ENCODE measurements around the gene RNPEPL1.

RNPEPL1 gene

GRCh38 chr2:240557808-240558207, 10.5 kb upstream of the RNPEPL1 start, which contains the start of gene ANKMY1:
Gene ANKMY1, minus strand, starts transcription at chr2:240557988. Its CDS starts 653 bp downstream, at chr2:240557335.
- H3K27ac Mint-ChIP-seq, result no peak within 1 kb of the TSS
- no peaks in the 10 kb centered on the region for H3K9me3 Mint-ChIP-seq
- H3K4me1 Mint-ChIP-seq, result peaks cover 43% of the 10 kb centered on the region
- peak; percentile 88 for DNase-seq
- no peak for TF ChIP-seq CTCF (IDR thresholded peaks at IDR 0.05)
- H3K27me3 Mint-ChIP-seq (ENCODE audit: low read depth, poor library complexity), result peaks cover 3% of the 10 kb centered on the region
- peaks cover 15% of the 10 kb centered on the region for H3K36me3 Mint-ChIP-seq (ENCODE audit: low read depth)
- peak within 1 kb of the TSS; percentile 64 for H3K4me3 Mint-ChIP-seq

GRCh38 chr2:240558236-240558761, 10.0 kb upstream of the RNPEPL1 start:
- Mint-ChIP-seq H3K27ac (no peak overlapping the region), H3K4me3 (peak overlapping the region; percentile 64), H3K9me3 (no peaks in the 10 kb centered on the region), H3K36me3 (ENCODE audit: low read depth) (peaks cover 10% of the 10 kb centered on the region), H3K4me1 (peaks cover 38% of the 10 kb centered on the region), H3K27me3 (ENCODE audit: low read depth, poor library complexity) (peaks cover 3% of the 10 kb centered on the region)
- no peak for DNase-seq
- TF ChIP-seq CTCF (IDR thresholded peaks at IDR 0.05), result no peak

DNA sequence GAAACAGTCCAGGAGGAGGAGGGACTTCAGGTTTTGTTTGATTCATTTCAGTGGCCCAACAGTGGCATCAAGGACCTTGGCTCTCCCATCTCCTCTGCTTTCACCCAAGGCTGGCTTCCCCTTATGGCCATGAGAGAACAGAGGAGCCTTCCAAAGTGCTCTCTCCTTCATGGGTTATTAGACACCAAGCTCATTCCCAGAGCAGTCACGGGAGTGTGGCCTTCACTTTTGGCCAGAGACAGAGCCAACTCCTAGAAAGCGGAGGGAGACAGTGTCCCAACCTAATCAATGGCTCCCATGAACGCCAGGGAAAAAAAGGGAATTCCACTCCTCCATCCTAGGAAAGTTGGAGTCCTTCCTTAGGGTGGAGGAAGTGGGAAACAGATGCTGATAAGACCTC, 9.0 kb upstream of the RNPEPL1 start:
- H3K36me3 Mint-ChIP-seq (ENCODE audit: low read depth), result peaks cover 13% of the 10 kb centered on the region
- peaks cover 35% of the 10 kb centered on the region for H3K4me1 Mint-ChIP-seq
- H3K9me3 Mint-ChIP-seq, result no peaks in the 10 kb centered on the region
- peaks cover 3% of the 10 kb centered on the region for H3K27me3 Mint-ChIP-seq (ENCODE audit: low read depth, poor library complexity)
- DNase-seq, result no peak
- TF ChIP-seq CTCF (IDR thresholded peaks at IDR 0.05), result no peak
- H3K4me3 Mint-ChIP-seq, result peak overlapping the region; percentile 80
- H3K27ac Mint-ChIP-seq, result no peak overlapping the region

DNA sequence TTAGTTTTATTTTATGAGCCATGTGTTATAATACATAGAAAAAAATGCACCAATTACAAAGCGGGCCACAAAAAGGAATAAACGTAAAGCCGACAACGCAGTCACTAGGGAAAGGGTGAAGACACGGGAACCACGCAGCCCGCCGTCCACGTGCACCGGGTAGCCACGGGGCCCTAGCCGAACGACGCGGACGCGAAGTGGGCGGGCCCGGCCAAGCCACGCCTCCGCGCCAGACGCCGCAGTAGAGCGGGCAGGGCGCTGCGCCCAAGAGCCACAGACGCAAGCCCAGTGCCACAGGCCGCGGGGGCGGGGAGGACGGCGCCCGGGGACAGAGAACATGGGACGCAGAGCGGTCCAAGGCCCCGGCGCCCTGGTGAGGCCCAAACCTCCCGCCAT, 8.2 kb upstream of the RNPEPL1 start, which contains the start of gene DUSP28:
Gene DUSP28, plus strand, starts transcription at position 274 of the 396 bp plus-strand sequence. CDS start 328 bp downstream, outside the sequence.
- H3K36me3 Mint-ChIP-seq (ENCODE audit: low read depth), result peaks cover 13% of the 10 kb centered on the region
- H3K27ac Mint-ChIP-seq, result no peak within 1 kb of the TSS
- H3K27me3 Mint-ChIP-seq (ENCODE audit: low read depth, poor library complexity), result peaks cover 3% of the 10 kb centered on the region
- TF ChIP-seq CTCF (IDR thresholded peaks at IDR 0.05), result no peak
- H3K9me3 Mint-ChIP-seq, result no peaks in the 10 kb centered on the region
- DNase-seq, result peak; percentile 87
- peaks cover 35% of the 10 kb centered on the region for H3K4me1 Mint-ChIP-seq
- H3K4me3 Mint-ChIP-seq, result peak within 1 kb of the TSS; percentile 82

DNA sequence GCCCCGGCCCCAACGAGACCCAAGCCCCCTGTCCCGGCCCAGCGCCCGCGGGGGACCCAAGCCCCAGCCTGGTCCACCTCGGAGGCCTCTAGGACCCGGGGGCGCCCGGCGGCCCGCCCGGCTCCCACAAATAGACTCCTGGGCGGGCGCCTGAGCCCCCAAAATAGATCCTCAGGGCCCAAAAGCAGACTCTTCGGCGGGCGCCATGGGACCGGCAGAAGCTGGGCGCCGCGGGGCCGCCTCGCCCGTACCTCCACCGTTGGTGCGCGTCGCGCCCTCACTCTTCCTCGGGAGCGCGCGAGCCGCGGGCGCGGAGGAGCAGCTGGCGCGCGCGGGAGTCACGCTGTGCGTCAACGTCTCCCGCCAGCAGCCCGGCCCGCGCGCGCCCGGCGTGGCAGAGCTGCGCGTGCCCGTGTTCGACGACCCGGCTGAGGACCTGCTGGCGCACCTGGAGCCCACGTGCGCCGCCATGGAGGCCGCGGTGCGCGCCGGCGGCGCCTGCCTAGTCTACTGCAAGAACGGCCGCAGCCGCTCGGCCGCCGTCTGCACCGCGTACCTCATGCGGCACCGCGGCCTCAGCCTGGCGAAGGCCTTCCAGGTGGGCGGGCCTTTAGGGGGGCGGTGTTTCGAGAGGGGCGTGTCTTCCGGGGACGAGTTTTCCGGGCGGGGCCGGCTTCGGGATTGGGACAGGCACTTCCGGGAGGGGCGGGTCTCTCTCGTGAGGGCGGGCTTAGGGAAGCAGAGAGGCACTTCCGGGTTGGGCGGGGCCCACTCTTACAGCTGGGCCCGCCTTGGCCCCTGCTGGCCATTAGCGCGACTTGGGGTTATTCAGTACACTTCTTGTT, 7.6 kb upstream of the RNPEPL1 start:
- H3K27ac Mint-ChIP-seq, result no peak overlapping the region
- TF ChIP-seq CTCF (IDR thresholded peaks at IDR 0.05), result no peak
- peaks cover 37% of the 10 kb centered on the region for H3K4me1 Mint-ChIP-seq
- H3K27me3 Mint-ChIP-seq (ENCODE audit: low read depth, poor library complexity), result peaks cover 3% of the 10 kb centered on the region
- H3K4me3 Mint-ChIP-seq, result peak overlapping the region; percentile 82
- H3K36me3 Mint-ChIP-seq (ENCODE audit: low read depth), result peaks cover 13% of the 10 kb centered on the region
- DNase-seq, result peak; percentile 100
- H3K9me3 Mint-ChIP-seq, result no peaks in the 10 kb centered on the region

All from nephron progenitor cell (in vitro differentiated cells).